Measurements from ENCODE around the gene TNRC18. TPM values are rescaled to one million over a fixed set of nuclear protein-coding genes. Genes with fewer than 3 reads are reported as not detected.

The TNRC18 gene
- total and polyA plus RNA-seq, 2 of the 8 experiments (the other 6 are each of a cell fraction or from before 2014, with no cell fraction given): 1.7 to 8.6 TPM

DNA sequence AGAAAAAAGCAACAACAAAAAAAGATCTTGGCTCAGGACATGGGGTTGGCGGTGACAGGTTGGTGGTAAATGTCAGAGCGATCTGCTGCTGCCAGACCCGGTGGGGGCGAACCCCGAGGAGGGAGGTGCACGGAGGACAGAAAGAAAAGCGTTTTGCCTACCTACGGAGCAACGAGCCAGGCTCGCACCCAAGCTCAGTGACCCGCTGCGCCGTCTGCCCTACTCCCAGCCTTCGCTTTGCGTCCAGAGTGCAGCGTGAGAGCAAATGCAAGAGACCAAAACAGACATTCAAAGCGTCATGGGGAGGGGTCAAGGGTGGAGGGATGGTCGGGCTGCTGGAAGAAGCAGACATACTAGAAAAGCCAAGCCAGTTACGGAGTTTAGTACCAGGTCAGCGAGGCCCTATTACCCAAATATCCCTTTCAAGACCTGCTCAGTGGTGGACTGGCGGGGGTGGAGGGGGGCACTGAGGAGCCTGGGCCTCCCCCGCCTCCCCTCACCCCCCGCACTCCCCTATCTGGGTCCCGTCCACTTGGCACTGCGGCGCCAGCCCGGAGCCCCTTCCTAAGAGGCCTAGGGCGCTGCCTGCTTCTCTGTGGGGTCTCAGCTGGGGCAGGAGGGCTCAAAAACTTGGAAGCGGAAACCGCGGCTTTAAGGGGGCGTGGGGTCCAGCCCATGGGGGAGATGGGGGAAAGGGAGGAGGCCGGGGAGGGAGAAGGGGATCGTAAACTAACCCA lies 74.0 kb downstream of the TNRC18 start (continued):
- no peak for TF ChIP-seq KDM1A (IDR thresholded peaks at IDR 0.05; ENCODE audit: borderline replicate concordance, low read length)
- TF ChIP-seq YY1 (IDR thresholded peaks at IDR 0.05; ENCODE audit: low read depth, low read length): no peak
- TF ChIP-seq FOSL1 (IDR thresholded peaks at IDR 0.05; ENCODE audit: insufficient read depth, low read depth, low read length): no peak
- TF ChIP-seq JUND (IDR thresholded peaks at IDR 0.05; ENCODE audit: low read length): no peak
- no peak for TF ChIP-seq SP1 (IDR thresholded peaks at IDR 0.05; ENCODE audit: low read depth, low read length)
- TF ChIP-seq CREB1 (IDR thresholded peaks at IDR 0.05): no peak
- peak; percentile 58; the same call in 1 of the 2 replicates for TF ChIP-seq SUZ12 (IDR thresholded peaks at IDR 0.05; ENCODE audit: low read length)
- no peak for TF ChIP-seq TCF12 (IDR thresholded peaks at IDR 0.05; ENCODE audit: low read depth, low read length)
- TF ChIP-seq CHD1 (IDR thresholded peaks at IDR 0.05; ENCODE audit: low read depth, low read length): no peak
- TF ChIP-seq GABPA (IDR thresholded peaks at IDR 0.05; ENCODE audit: borderline replicate concordance, insufficient read depth, low read length): 0 out of 2 replicates have a peak, but pooled peaks have one; percentile 20
- TF ChIP-seq, protein P1, sequence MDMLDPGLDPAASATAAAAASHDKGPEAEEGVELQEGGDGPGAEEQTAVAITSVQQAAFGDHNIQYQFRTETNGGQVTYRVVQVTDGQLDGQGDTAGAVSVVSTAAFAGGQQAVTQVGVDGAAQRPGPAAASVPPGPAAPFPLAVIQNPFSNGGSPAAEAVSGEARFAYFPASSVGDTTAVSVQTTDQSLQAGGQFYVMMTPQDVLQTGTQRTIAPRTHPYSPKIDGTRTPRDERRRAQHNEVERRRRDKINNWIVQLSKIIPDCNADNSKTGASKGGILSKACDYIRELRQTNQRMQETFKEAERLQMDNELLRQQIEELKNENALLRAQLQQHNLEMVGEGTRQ (IDR thresholded peaks at IDR 0.05; ENCODE audit: low read length): no peak
- peak; percentile 2 for TF ChIP-seq RNF2 (IDR thresholded peaks at IDR 0.05; ENCODE audit: borderline replicate concordance, low read depth, low read length, missing control alignments, poor library complexity, severe bottlenecking)
- TF ChIP-seq, protein P2, sequence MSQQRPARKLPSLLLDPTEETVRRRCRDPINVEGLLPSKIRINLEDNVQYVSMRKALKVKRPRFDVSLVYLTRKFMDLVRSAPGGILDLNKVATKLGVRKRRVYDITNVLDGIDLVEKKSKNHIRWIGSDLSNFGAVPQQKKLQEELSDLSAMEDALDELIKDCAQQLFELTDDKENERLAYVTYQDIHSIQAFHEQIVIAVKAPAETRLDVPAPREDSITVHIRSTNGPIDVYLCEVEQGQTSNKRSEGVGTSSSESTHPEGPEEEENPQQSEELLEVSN (IDR thresholded peaks at IDR 0.05): no peak
- no peak for TF ChIP-seq CTBP2 (IDR thresholded peaks at IDR 0.05; ENCODE audit: borderline replicate concordance, insufficient read depth, insufficient read length, low read length)
- TF ChIP-seq GTF2F1 (IDR thresholded peaks at IDR 0.05; ENCODE audit: borderline replicate concordance, low read depth, low read length): no peak
